Gastrocnemius medialis (tissue), 4 donors: Measurements from ENCODE around the gene ZNF134. TPM values are rescaled to one million over a fixed set of nuclear protein-coding genes. Genes with fewer than 3 reads are reported as not detected.

Experiments used
- ATAC-seq, 2 donors: fragments of 150-250 bp; one replicate each; pipeline ENCODE4 v1.9.1; 2016
- DNase-seq, 2 donors: peaks; one replicate each; pipeline ENCODE4 v3.0.0-alpha.2; 2019
- H3K27ac ChIP-seq, 4 donors: fragments of 200-600 bp; sonication (generic); 1 replicate in 1 of 4; 2 replicates in 3 of 4; pipeline ENCODE4 v1.5.1; 2016 to 2018; ENCODE audit warnings: mild to moderate bottlenecking in 2 of 4, moderate library complexity in 1 of 4
- H3K27me3 ChIP-seq, 3 donors: fragments of 200-600 bp; sonication (generic) in 2 of 3; 1 replicate in 1 of 3; 2 replicates in 2 of 3; pipeline versions ENCODE4 v1.5.1 to v1.6.0; 2016 to 2019; ENCODE audit warnings: mild to moderate bottlenecking in 1 of 3, moderate library complexity in 1 of 3
- H3K36me3 ChIP-seq, 2 donors: fragments of 200-600 bp; sonication (generic) in 1 of 2; one replicate each; pipeline ENCODE4 v1.5.1; 2017 to 2018
- H3K4me1 ChIP-seq, 2 donors: fragments of 200-600 bp; sonication (generic) in 1 of 2; one replicate each; pipeline ENCODE4 v1.5.1; 2016 to 2017; ENCODE audit warnings: mild to moderate bottlenecking in 2 of 2
- H3K4me3 ChIP-seq, 4 donors: fragments of 200-600 bp; sonication (generic) in 3 of 4; 1 replicate in 1 of 4; 2 replicates in 3 of 4; pipeline ENCODE4 v1.5.1; 2016 to 2019; ENCODE audit warnings: mild to moderate bottlenecking in 2 of 4
- H3K9me3 ChIP-seq, 3 donors: fragments of 200-600 bp; sonication (generic) in 2 of 3; 1 replicate in 1 of 3; 2 replicates in 2 of 3; pipeline ENCODE4 v1.5.1; 2016 to 2019
- CTCF ChIP-seq, 5 experiments: fragments of 450-650 bp in 3 of 5; fragments of 200-600 bp in 2 of 5; sonication (generic) in 2 of 5; IDR thresholded peaks in 4 of 5; conservative IDR thresholded peaks in 1 of 5; 1 replicate in 4 of 5; 2 replicates in 1 of 5; pipeline ENCODE4 v1.5.1; 2016 to 2019; ENCODE audit warnings: antibody characterized with exemption in 5 of 5, mild to moderate bottlenecking in 3 of 5, moderate library complexity in 3 of 5
- POLR2A ChIP-seq, 2 donors: fragments of 450-650 bp; IDR thresholded peaks; one replicate each; pipeline ENCODE4 v1.6.1; 2017; ENCODE audit warnings: antibody characterized with exemption in 2 of 2, mild to moderate bottlenecking in 2 of 2, moderate library complexity in 2 of 2
- in situ Hi-C, 4 donors: fragments of 200-750 bp; cut with MboI; loops; one replicate each; pipeline versions ENCODE4 v1.15.0 to v1.8.0; 2017; ENCODE audit warnings: low sequenced_read_pairs in 4 of 4
- intact Hi-C: fragments of 100-400 bp; cut with DNase I; formaldehyde crosslinking; loops from one replicate; pipeline ENCODE4 v1.15.1; 2023; ENCODE audit warnings: low total_unique reads
- total RNA-seq, 4 donors: library from RNA; depleted of rRNA; stranded (reverse); fragments of >200 nt; gene quantifications; one replicate each; pipeline versions ENCODE4 v1.1.0 to v1.2.3, GENCODE V29; 2016

ZNF134 gene
- total RNA-seq, 4 donors from 2014 or later = 4.2 to 13.1 (median 8.0) TPM

- in situ Hi-C loops = no loop called here
- ATAC-seq (no peak), DNase-seq (no peak)
- Histone ChIP-seq H3K9me3 (no peaks in the 10 kb centered on the region), H3K36me3 (no peaks in the 10 kb centered on the region), H3K27ac (no peak overlapping the region), H3K27me3 (peaks cover 0 to 30% (median 15%) of the 10 kb centered on the region in 3 donors), H3K4me1 (peaks cover 0 to 3% of the 10 kb centered on the region in 2 donors), H3K4me3 (peak overlapping the region in 1 of 4 donors; percentile 72)
- intact Hi-C loops = no loop called here
- no peak for TF ChIP-seq CTCF (IDR thresholded peaks at IDR 0.05 in 4 of 5, conservative IDR thresholded peaks at IDR 0.05 in 1 of 5)
- no peak for TF ChIP-seq POLR2A (IDR thresholded peaks at IDR 0.05)
Measured at GRCh38 chr19:57665261-57665806, 51.3 kb downstream of the ZNF134 start.

GRCh38 chr19:57667228-57667627 lies 53.2 kb downstream of the ZNF134 start:
- Histone ChIP-seq H3K27ac (no peak overlapping the region), H3K27me3 (peaks cover 0 to 30% (median 7%) of the 10 kb centered on the region in 3 donors), H3K4me1 (peaks cover 0 to 3% of the 10 kb centered on the region in 2 donors), H3K4me3 (no peak overlapping the region), H3K36me3 (no peaks in the 10 kb centered on the region), H3K9me3 (no peaks in the 10 kb centered on the region)
- DNase-seq = no peak
- TF ChIP-seq CTCF (IDR thresholded peaks at IDR 0.05 in 4 of 5, conservative IDR thresholded peaks at IDR 0.05 in 1 of 5) (no peak), POLR2A (IDR thresholded peaks at IDR 0.05) (no peak)
- in situ Hi-C loops = no loop called here
- no peak for ATAC-seq
- intact Hi-C loops = no loop called here

GRCh38 chr19:57668635-57669034 lies 54.6 kb downstream of the ZNF134 start, which contains the start of gene ZSCAN4:
ZSCAN4 (plus strand) TSS chr19:57668935; CDS start chr19:57676146, 7,211 bp downstream.
- TF ChIP-seq CTCF (IDR thresholded peaks at IDR 0.05 in 4 of 5, conservative IDR thresholded peaks at IDR 0.05 in 1 of 5) (no peak), POLR2A (IDR thresholded peaks at IDR 0.05) (no peak)
- no peaks in the 10 kb centered on the region for H3K36me3 ChIP-seq
- no peak within 1 kb of the TSS for H3K4me3 ChIP-seq
- ATAC-seq = no peak
- H3K27ac ChIP-seq = no peak within 1 kb of the TSS
- no peaks in the 10 kb centered on the region for H3K9me3 ChIP-seq
- in situ Hi-C loops (no loop called here), intact Hi-C loops (no loop called here)
- H3K4me1 ChIP-seq = peaks cover 0 to 3% of the 10 kb centered on the region in 2 donors
- no peak for DNase-seq
- peaks cover 0 to 18% (median 4%) of the 10 kb centered on the region in 3 donors for H3K27me3 ChIP-seq

- intact Hi-C loops = no loop called here
- no peaks in the 10 kb centered on the region for H3K36me3 ChIP-seq
- in situ Hi-C loops = no loop called here
- H3K4me3 ChIP-seq = no peak overlapping the region
- DNase-seq (no peak), ATAC-seq (no peak)
- peaks cover 0 to 5% (median 0%) of the 10 kb centered on the region in 3 donors for H3K27me3 ChIP-seq
- no peaks in the 10 kb centered on the region for H3K9me3 ChIP-seq
- no peak overlapping the region for H3K27ac ChIP-seq
- no peaks in the 10 kb centered on the region for H3K4me1 ChIP-seq
- TF ChIP-seq POLR2A (IDR thresholded peaks at IDR 0.05) (no peak), CTCF (IDR thresholded peaks at IDR 0.05 in 4 of 5, conservative IDR thresholded peaks at IDR 0.05 in 1 of 5) (no peak)
Measured at GRCh38 chr19:57671124-57671895, 57.3 kb downstream of the ZNF134 start.
